HepG2 (cell line): Measurements from ENCODE around the gene THRB. TPM values are rescaled to one million over a fixed set of nuclear protein-coding genes. Genes with fewer than 3 reads are reported as not detected.

Source experiments
- ISL2 ChIP-seq: sonication (generic); formaldehyde crosslinking; IDR thresholded peaks from 2 replicates; pipeline ENCODE4 v1.5.0; 2020; ENCODE audit warnings: missing genetic modification reagents
- JDP2 ChIP-seq: sonication (generic); formaldehyde crosslinking; IDR thresholded peaks from 2 replicates; pipeline ENCODE4 v1.8.1; 2022; ENCODE audit warnings: missing genetic modification reagents, borderline replicate concordance
- JUNB ChIP-seq: sonication (generic); formaldehyde crosslinking; IDR thresholded peaks from 2 replicates; pipeline ENCODE4 v1.8.0; 2022; ENCODE audit warnings: missing genetic modification reagents, mild to moderate bottlenecking, borderline replicate concordance
- KIAA2018 ChIP-seq: sonication (generic); formaldehyde crosslinking; IDR thresholded peaks from 2 replicates; pipeline ENCODE4 v1.5.0; 2020; ENCODE audit warnings: mild to moderate bottlenecking, missing genetic modification reagents, borderline replicate concordance
- PRDM15 ChIP-seq: sonication (generic); formaldehyde crosslinking; IDR thresholded peaks from 2 replicates; pipeline ENCODE4 v1.4.0; 2020; ENCODE audit warnings: missing genetic modification reagents
- RAD21 ChIP-seq: fragments of 450-650 bp; formaldehyde crosslinking; IDR thresholded peaks from 2 replicates; pipeline ENCODE4 v1.5.0; 2020; ENCODE audit warnings: mild to moderate bottlenecking
- RBM39 ChIP-seq: fragments of 200-400 bp; formaldehyde crosslinking; IDR thresholded peaks from one replicate; pipeline ENCODE4 v1.6.1; 2018; ENCODE audit warnings: antibody characterized with exemption, mild to moderate bottlenecking, low read depth, low read length; ENCODE audit not compliant: poor library complexity, severe bottlenecking
- SMYD3 ChIP-seq: sonication (generic); formaldehyde crosslinking; IDR thresholded peaks from 2 replicates; pipeline ENCODE4 v1.8.1; 2023; ENCODE audit warnings: mild to moderate bottlenecking, missing genetic modification reagents
- ZBTB34 ChIP-seq: sonication (generic); formaldehyde crosslinking; IDR thresholded peaks from 2 replicates; pipeline ENCODE4 v1.8.0; 2022; ENCODE audit warnings: mild to moderate bottlenecking, missing genetic modification reagents
- ZBTB46 ChIP-seq: sonication (generic); formaldehyde crosslinking; IDR thresholded peaks from 2 replicates; pipeline ENCODE4 v1.4.0; 2020; ENCODE audit warnings: mild to moderate bottlenecking, missing genetic modification reagents, borderline replicate concordance
- ZFX ChIP-seq: sonication (generic); formaldehyde crosslinking; IDR thresholded peaks from 2 replicates; pipeline ENCODE4 v1.4.0; 2020; ENCODE audit warnings: mild to moderate bottlenecking, low read depth, missing genetic modification reagents, moderate library complexity
- ZNF101 ChIP-seq: sonication (generic); formaldehyde crosslinking; IDR thresholded peaks from 2 replicates; pipeline ENCODE4 v1.4.0; 2020; ENCODE audit warnings: mild to moderate bottlenecking, low read depth, missing genetic modification reagents, borderline replicate concordance
- ZNF543 ChIP-seq: sonication (generic); formaldehyde crosslinking; IDR thresholded peaks from 2 replicates; pipeline ENCODE4 v1.4.0; 2020; ENCODE audit warnings: mild to moderate bottlenecking, missing genetic modification reagents
- ZNF891 ChIP-seq: sonication (generic); formaldehyde crosslinking; IDR thresholded peaks from 2 replicates; pipeline ENCODE4 v1.5.0; 2020; ENCODE audit warnings: mild to moderate bottlenecking, missing genetic modification reagents
- polyA plus RNA-seq, 8 experiments: library from polyadenylated mRNA; depleted of rRNA in 3 of 8; stranded (reverse) in 7 of 8; unstranded in 1 of 8; fragments of >200 nt; fragmentation: Illumina TruSeq in 4 of 8; extraction: Trizol in 4 of 8; gene quantifications; 2 replicates each; pipeline versions ENCODE4 v1.2.1 to v1.2.3, GENCODE V29; 2011 to 2016; ENCODE audit warnings: low read depth in 4 of 8, missing spikeins in 1 of 8, mixed read lengths in 1 of 8; ENCODE audit not compliant: insufficient read depth in 1 of 8
- total RNA-seq, 5 experiments: library from RNA; depleted of rRNA; stranded (reverse); fragments of >200 nt; fragmentation: Illumina TruSeq; extraction: Trizol; gene quantifications; 2 replicates each; pipeline ENCODE4 v1.2.3, GENCODE V29; 2016; ENCODE audit warnings: low read depth in 1 of 5

Gene THRB
- total and polyA plus RNA-seq, 2 of the 13 experiments (the other 11 are each of a cell fraction or from before 2014, with no cell fraction given), result 4.7 to 22.7 TPM

GRCh38 chr3:24522146-24522579 is 27.5 kb upstream of the THRB start (continued):
- TF ChIP-seq SMYD3 (CRISPR knock-in tag) (no peak), ZNF101 (CRISPR knock-in tag) (no peak), ZNF891 (CRISPR knock-in tag) (no peak), KIAA2018 (CRISPR knock-in tag) (no peak), PRDM15 (CRISPR knock-in tag) (no peak), JDP2 (CRISPR knock-in tag) (no peak; the same call in 1 of the 2 replicates), ZBTB46 (CRISPR knock-in tag) (no peak), ZBTB34 (CRISPR knock-in tag) (peak; percentile 73; the same call in 1 of the 2 replicates), ISL2 (CRISPR knock-in tag) (0 out of 2 replicates have a peak, but pooled peaks have one; percentile 17), ZNF543 (CRISPR knock-in tag) (0 out of 2 replicates have a peak, but pooled peaks have one; percentile 37), RAD21 (CRISPR knock-in tag) (no peak), ZFX (peak; percentile 66), JUNB (CRISPR knock-in tag) (peak; percentile 57; the same call in 1 of the 2 replicates), RBM39 (no peak)
